Keratinocyte (primary cell): Measurements from ENCODE around the gene P2RX7.

Experiments used
- EZH2 ChIP-seq: IDR thresholded peaks from one replicate; pipeline ENCODE4 v1.6.1; 2012; ENCODE audit warnings: inconsistent platforms, mild to moderate bottlenecking, low read length, moderate library complexity
- TF ChIP-seq, protein P1 (sequence below), 3 experiments: IDR thresholded peaks in 1 of 3; conservative IDR thresholded peaks in 1 of 3; optimal IDR thresholded peaks in 1 of 3; 2 replicates in 2 of 3; 3 replicates in 1 of 3; pipeline versions ENCODE3 to v1.5.1; 2011; ENCODE audit warnings: low read length in 3 of 3, mild to moderate bottlenecking in 3 of 3, moderate library complexity in 2 of 3, control low read depth in 1 of 3, inconsistent platforms in 1 of 3; ENCODE audit not compliant: insufficient read depth in 2 of 3; ENCODE audit errors: extremely low read depth in 1 of 3

DNA sequence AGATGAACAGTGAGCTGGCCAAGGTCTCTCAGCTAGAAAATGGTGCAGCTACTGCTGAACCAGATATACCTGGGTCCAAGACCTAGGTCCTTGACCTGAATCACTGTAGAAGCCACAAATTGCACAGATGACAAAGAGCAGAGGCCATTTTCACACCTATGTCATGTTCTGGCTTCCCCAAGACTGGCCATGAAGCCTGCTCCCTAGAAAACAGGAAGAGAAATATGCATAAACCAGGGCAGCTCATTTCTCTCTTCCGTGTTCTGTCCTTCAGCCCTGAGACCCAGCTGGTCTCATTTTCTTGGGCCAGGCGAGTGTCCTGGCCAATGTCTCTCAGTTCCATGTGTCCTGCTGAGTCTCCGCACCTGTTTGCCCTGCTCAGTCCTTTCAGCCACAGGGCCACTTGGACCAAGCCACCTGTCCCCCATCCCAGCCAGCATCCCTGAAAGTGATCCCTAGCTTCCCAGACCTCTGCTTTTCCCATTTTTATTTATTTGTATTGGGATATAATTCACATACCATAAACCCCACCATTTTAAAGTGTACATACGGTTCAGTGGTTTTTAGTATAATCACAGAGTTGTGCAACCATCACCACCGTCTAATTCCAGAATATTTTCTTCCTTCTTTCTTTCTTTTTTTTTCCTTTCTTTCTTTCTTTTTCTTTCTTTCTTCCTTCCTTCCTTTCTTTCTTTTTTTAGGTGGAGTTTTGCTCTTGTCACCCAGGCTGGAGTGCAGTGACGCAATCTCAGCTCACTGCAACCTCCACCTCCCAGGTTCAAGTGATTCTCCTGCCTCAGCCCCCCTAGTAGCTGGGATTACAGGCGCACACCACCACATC lies 27.0 kb downstream of the P2RX7 start:
- TF ChIP-seq, protein P1, sequence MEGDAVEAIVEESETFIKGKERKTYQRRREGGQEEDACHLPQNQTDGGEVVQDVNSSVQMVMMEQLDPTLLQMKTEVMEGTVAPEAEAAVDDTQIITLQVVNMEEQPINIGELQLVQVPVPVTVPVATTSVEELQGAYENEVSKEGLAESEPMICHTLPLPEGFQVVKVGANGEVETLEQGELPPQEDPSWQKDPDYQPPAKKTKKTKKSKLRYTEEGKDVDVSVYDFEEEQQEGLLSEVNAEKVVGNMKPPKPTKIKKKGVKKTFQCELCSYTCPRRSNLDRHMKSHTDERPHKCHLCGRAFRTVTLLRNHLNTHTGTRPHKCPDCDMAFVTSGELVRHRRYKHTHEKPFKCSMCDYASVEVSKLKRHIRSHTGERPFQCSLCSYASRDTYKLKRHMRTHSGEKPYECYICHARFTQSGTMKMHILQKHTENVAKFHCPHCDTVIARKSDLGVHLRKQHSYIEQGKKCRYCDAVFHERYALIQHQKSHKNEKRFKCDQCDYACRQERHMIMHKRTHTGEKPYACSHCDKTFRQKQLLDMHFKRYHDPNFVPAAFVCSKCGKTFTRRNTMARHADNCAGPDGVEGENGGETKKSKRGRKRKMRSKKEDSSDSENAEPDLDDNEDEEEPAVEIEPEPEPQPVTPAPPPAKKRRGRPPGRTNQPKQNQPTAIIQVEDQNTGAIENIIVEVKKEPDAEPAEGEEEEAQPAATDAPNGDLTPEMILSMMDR (optimal IDR thresholded peaks at IDR 0.05 in 1 of 3, IDR thresholded peaks at IDR 0.05 in 1 of 3, conservative IDR thresholded peaks at IDR 0.05 in 1 of 3; ENCODE audit: extremely low read depth in 1 of 3, insufficient read depth in 2 of 3, low read length in 3 of 3): no peak
- no peak for TF ChIP-seq EZH2
